Esophagus mucosa (tissue), 1 donor: ENCODE results near the gene JPH2. TPM values are rescaled to one million over a fixed set of nuclear protein-coding genes. Genes with fewer than 3 reads are reported as not detected.

Experiments
- ATAC-seq: fragments of 200-7000 bp; cut with Tn5 transposase; one replicate; pipeline ENCODE4 v1.9.1; 2020
- total RNA-seq: library from RNA; stranded (reverse); gene quantifications from one replicate; pipeline ENCODE4 v1.2.4, GENCODE V29; 2023
- donor health status: DM: yes; HTN: yes; CAD: no.

Gene JPH2
- total RNA-seq, 1 donor from 2014 or later = 1.0 TPM

GRCh38 chr20:44123874-44124535 is 63.0 kb downstream of the JPH2 start:
- ATAC-seq = no peak

GRCh38 chr20:44123251-44123650 is 63.7 kb downstream of the JPH2 start:
- ATAC-seq = no peak

GRCh38 chr20:44120676-44121425 is 66.1 kb downstream of the JPH2 start:
- no peak for ATAC-seq

- ATAC-seq = no peak
Measured at GRCh38 chr20:44118185-44119033, 68.6 kb downstream of the JPH2 start.

- ATAC-seq = no peak
Measured at GRCh38 chr20:44117296-44118184, 69.4 kb downstream of the JPH2 start.

GRCh38 chr20:44115762-44116644 is 71.0 kb downstream of the JPH2 start:
- no peak for ATAC-seq

- ATAC-seq = no peak
Measured at GRCh38 chr20:44115181-44115580, 71.8 kb downstream of the JPH2 start.

GRCh38 chr20:44113618-44114376 is 73.2 kb downstream of the JPH2 start:
- ATAC-seq = no peak

- ATAC-seq = no peak
Measured at GRCh38 chr20:44112889-44113617, 73.9 kb downstream of the JPH2 start.

- no peak for ATAC-seq
Measured at GRCh38 chr20:44112456-44112855, 74.5 kb downstream of the JPH2 start.

GRCh38 chr20:44111712-44112335 is 75.2 kb downstream of the JPH2 start:
- ATAC-seq = no peak

GRCh38 chr20:44110816-44111568 is 76.0 kb downstream of the JPH2 start:
- ATAC-seq = no peak

GRCh38 chr20:44109951-44110361 is 77.0 kb downstream of the JPH2 start:
- ATAC-seq = no peak

GRCh38 chr20:44106615-44107014 is 80.4 kb downstream of the JPH2 start:
- ATAC-seq = no peak

- no peak for ATAC-seq
Measured at GRCh38 chr20:44104798-44105517, 82.0 kb downstream of the JPH2 start.

GRCh38 chr20:44102582-44102981 is 84.4 kb downstream of the JPH2 start:
- no peak for ATAC-seq

GRCh38 chr20:44099832-44100231 is 87.2 kb downstream of the JPH2 start:
- ATAC-seq = no peak

GRCh38 chr20:44098657-44099056 is 88.3 kb downstream of the JPH2 start:
- ATAC-seq = no peak
